Lung (tissue), 12 donors: ENCODE results near the gene EPB41L5. TPM values are rescaled to one million over a fixed set of nuclear protein-coding genes. Genes with fewer than 3 reads are reported as not detected.

Source experiments
- ATAC-seq: fragments of 200-7000 bp; cut with Tn5 transposase; one replicate; pipeline ENCODE4 v1.9.1; 2020; ENCODE audit warnings: moderate number of reproducible peaks; ENCODE audit not compliant: insufficient read depth, low FRiP score
- DNase-seq, 3 donors: peaks; one replicate each; pipeline ENCODE4 v3.0.0-alpha.2; 2013 to 2017
- H3K27ac ChIP-seq, 2 donors: one replicate each; pipeline ENCODE4 v1.5.1; 2013; ENCODE audit warnings: mild to moderate bottlenecking in 2 of 2, moderate library complexity in 2 of 2, control low read depth in 1 of 2, inconsistent platforms in 1 of 2, low read depth in 1 of 2, low read length in 1 of 2
- H3K27me3 ChIP-seq, 3 donors: one replicate each; pipeline ENCODE4 v1.5.1; 2013; ENCODE audit warnings: low read length in 2 of 3; ENCODE audit not compliant: control insufficient read depth in 3 of 3, insufficient read depth in 3 of 3
- H3K36me3 ChIP-seq, 4 donors: one replicate each; pipeline ENCODE4 v1.5.1; 2013; ENCODE audit warnings: low read length in 4 of 4, mild to moderate bottlenecking in 1 of 4, moderate library complexity in 1 of 4; ENCODE audit not compliant: control insufficient read depth in 4 of 4, insufficient read depth in 4 of 4
- H3K4me1 ChIP-seq, 5 donors: one replicate each; pipeline ENCODE4 v1.5.1; 2013; ENCODE audit warnings: low read length in 5 of 5, mild to moderate bottlenecking in 2 of 5, moderate library complexity in 1 of 5; ENCODE audit not compliant: control insufficient read depth in 5 of 5, insufficient read depth in 5 of 5
- H3K4me3 ChIP-seq: one replicate; pipeline ENCODE4 v1.5.1; 2013; ENCODE audit warnings: mild to moderate bottlenecking, control low read depth, moderate library complexity
- H3K9ac ChIP-seq, 2 donors: one replicate each; pipeline ENCODE4 v1.5.1; 2013; ENCODE audit warnings: low read length in 2 of 2, control low read depth in 1 of 2; ENCODE audit not compliant: insufficient read depth in 1 of 2
- H3K9me3 ChIP-seq, 4 donors: one replicate each; pipeline ENCODE4 v1.5.1; 2013; ENCODE audit warnings: low read length in 3 of 4, mild to moderate bottlenecking in 1 of 4, moderate library complexity in 1 of 4; ENCODE audit not compliant: control insufficient read depth in 4 of 4, insufficient read depth in 3 of 4
- CTCF ChIP-seq: IDR thresholded peaks from 2 replicates; pipeline ENCODE4 v1.5.1; 2012; ENCODE audit warnings: mild to moderate bottlenecking; ENCODE audit errors: control extremely low read depth, extremely low read depth
- WGBS, 2 donors: extraction: QIAGEN DNeasy Blood & Tissue Kit; methylation state at CpG; one replicate each; pipeline ENCODE4 v1.1.7; 2013; 5-methylcytosine and 5-hydroxymethylcytosine counted together
- polyA plus RNA-seq, 2 donors: library from polyadenylated mRNA; stranded (reverse); fragments of 200-250 nt; gene quantifications; one replicate each; pipeline ENCODE4 v1.2.1, GENCODE V29; 2013
- total RNA-seq, 2 donors: library from RNA; depleted of rRNA in 1 of 2; stranded (reverse); fragments of >200 nt in 1 of 2; gene quantifications; one replicate each; pipeline ENCODE4 v1.2.1, GENCODE V29; 2014 to 2021
- donor health status: control.
- donor health status: control.
- donor health status: Bipolar disorder and iron deficiency.
- donor health status: healthy.
- donor health status: DM: yes; HTN: yes; CAD: no.

The EPB41L5 gene
- total and polyA plus RNA-seq, 4 donors, result 14.7 to 101 (median 31.3) TPM

DNA sequence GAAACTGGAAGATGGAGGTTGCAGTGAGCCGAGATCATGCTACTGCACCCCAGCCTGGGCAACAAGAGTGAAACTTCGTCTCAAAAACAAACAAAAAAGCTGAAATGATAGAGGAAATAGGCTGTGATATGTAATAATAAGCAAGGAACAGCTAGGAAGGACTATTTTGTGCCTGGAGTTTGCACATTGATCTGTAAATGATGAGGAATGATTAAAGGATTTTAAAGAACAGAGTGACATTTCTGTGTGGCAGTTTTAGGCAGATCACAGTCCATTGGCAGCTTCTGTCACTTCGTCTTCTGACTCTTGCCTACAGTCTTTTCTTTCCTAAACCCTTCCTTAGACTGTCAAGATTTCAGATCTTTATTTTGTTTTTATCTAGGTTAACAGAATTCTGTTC, 19.4 kb downstream of the EPB41L5 start:
- H3K9me3 ChIP-seq, result no peaks in the 10 kb centered on the region
- H3K36me3 ChIP-seq, result no peaks in the 10 kb centered on the region
- no peak for TF ChIP-seq CTCF
- H3K9ac ChIP-seq, result no peak overlapping the region
- no peak overlapping the region for H3K27ac ChIP-seq
- H3K27me3 ChIP-seq, result no peaks in the 10 kb centered on the region
- H3K4me1 ChIP-seq, result peaks cover 0 to 3% (median 0%) of the 10 kb centered on the region in 5 donors
- ATAC-seq, result no peak
- WGBS, 2 donors, result 80 to 91% methylated on average over 3 of the region's 3 CpGs
- no peak for DNase-seq
- H3K4me3 ChIP-seq, result no peak overlapping the region

GRCh38 chr2:120034027-120034426, 21.1 kb downstream of the EPB41L5 start:
- no peaks in the 10 kb centered on the region for H3K36me3 ChIP-seq
- H3K27ac ChIP-seq, result no peak overlapping the region
- H3K9ac ChIP-seq, result no peak overlapping the region
- ATAC-seq (no peak), DNase-seq (no peak)
- no peak for TF ChIP-seq CTCF
- H3K4me1 ChIP-seq, result peaks cover 0 to 3% (median 0%) of the 10 kb centered on the region in 5 donors
- peaks cover 0 to 1% (median 0%) of the 10 kb centered on the region in 4 donors for H3K9me3 ChIP-seq
- no peaks in the 10 kb centered on the region for H3K27me3 ChIP-seq
- H3K4me3 ChIP-seq, result no peak overlapping the region
- 79 to 87% methylated on average over 2 of the region's 2 CpGs for WGBS, 2 donors

DNA sequence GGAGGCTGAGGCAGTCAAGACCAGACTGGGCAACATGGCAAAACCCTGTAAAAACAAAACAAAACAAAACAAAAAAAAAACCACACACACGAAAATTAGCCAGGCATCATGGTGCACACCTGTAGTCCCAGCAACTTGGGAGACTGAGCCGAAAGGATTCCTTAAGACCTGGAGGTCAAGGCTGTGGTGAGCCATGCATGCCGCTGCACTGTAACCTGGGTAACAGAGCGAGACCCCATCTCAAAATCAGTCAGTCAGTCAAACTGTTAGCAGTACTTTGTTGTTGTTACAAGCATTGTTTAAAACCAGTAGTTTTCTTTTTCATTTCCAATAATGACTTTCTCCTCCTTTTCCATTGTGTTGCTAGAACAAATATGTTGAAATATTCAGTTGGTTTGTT, 21.7 kb downstream of the EPB41L5 start:
- Histone ChIP-seq H3K9ac (no peak overlapping the region), H3K36me3 (no peaks in the 10 kb centered on the region), H3K4me1 (peaks cover 0 to 3% (median 0%) of the 10 kb centered on the region in 5 donors), H3K9me3 (peaks cover 0 to 2% (median 0%) of the 10 kb centered on the region in 4 donors), H3K27me3 (no peaks in the 10 kb centered on the region), H3K4me3 (no peak overlapping the region), H3K27ac (no peak overlapping the region)
- TF ChIP-seq CTCF, result no peak
- DNase-seq (no peak), ATAC-seq (no peak)
- WGBS, 2 donors, result 91 to 93% methylated on average over 4 of the region's 4 CpGs

- Histone ChIP-seq H3K36me3 (no peaks in the 10 kb centered on the region), H3K27ac (no peak overlapping the region), H3K4me3 (no peak overlapping the region), H3K27me3 (no peaks in the 10 kb centered on the region), H3K9ac (no peak overlapping the region), H3K4me1 (peaks cover 0 to 3% (median 0%) of the 10 kb centered on the region in 5 donors), H3K9me3 (peaks cover 0 to 2% (median 0%) of the 10 kb centered on the region in 4 donors)
- 95 to 96% methylated on average over 1 of the region's 1 CpG for WGBS, 2 donors
- ATAC-seq, result no peak
- no peak for TF ChIP-seq CTCF
- no peak for DNase-seq
These were observed 23.3 kb downstream of the EPB41L5 start for GRCh38 chr2:120036145-120036544.
